Subcutaneous adipose tissue (tissue), 4 donors: ENCODE results near the gene LBR. TPM values are rescaled to one million over a fixed set of nuclear protein-coding genes. Genes with fewer than 3 reads are reported as not detected.

Source experiments
- total RNA-seq, 4 donors: library from RNA; depleted of rRNA; stranded (reverse); fragments of >200 nt; gene quantifications; one replicate each; pipeline ENCODE4 v1.1.0, GENCODE V29; 2016
- TF ChIP-seq, protein P1 (sequence below): fragments of 450-650 bp; IDR thresholded peaks from one replicate; pipeline ENCODE4 v1.5.1; 2016; ENCODE audit warnings: low read depth, mild to moderate bottlenecking, control low read depth, antibody characterized with exemption, moderate library complexity

LBR gene
- total RNA-seq, 4 donors from 2014 or later = 24.9 to 56.4 (median 46.2) TPM

DNA sequence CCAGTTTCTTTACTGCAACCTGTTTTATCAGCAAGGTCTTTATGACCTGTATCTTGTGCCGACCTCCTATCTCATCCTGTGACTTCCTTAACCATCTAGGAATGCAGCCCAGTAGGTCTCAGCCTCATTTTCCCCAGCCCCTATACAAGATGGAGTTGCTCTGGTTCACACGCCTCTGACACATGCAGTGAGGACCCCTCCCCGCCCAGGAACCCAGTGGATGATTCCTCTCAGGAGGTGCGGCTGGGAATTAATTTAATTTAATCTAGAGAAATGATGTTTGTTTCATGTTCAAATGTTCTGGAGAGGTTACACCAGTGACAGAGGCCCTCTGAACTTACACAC is 39.0 kb upstream of the LBR start:
- TF ChIP-seq, protein P1, sequence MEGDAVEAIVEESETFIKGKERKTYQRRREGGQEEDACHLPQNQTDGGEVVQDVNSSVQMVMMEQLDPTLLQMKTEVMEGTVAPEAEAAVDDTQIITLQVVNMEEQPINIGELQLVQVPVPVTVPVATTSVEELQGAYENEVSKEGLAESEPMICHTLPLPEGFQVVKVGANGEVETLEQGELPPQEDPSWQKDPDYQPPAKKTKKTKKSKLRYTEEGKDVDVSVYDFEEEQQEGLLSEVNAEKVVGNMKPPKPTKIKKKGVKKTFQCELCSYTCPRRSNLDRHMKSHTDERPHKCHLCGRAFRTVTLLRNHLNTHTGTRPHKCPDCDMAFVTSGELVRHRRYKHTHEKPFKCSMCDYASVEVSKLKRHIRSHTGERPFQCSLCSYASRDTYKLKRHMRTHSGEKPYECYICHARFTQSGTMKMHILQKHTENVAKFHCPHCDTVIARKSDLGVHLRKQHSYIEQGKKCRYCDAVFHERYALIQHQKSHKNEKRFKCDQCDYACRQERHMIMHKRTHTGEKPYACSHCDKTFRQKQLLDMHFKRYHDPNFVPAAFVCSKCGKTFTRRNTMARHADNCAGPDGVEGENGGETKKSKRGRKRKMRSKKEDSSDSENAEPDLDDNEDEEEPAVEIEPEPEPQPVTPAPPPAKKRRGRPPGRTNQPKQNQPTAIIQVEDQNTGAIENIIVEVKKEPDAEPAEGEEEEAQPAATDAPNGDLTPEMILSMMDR = no peak

DNA sequence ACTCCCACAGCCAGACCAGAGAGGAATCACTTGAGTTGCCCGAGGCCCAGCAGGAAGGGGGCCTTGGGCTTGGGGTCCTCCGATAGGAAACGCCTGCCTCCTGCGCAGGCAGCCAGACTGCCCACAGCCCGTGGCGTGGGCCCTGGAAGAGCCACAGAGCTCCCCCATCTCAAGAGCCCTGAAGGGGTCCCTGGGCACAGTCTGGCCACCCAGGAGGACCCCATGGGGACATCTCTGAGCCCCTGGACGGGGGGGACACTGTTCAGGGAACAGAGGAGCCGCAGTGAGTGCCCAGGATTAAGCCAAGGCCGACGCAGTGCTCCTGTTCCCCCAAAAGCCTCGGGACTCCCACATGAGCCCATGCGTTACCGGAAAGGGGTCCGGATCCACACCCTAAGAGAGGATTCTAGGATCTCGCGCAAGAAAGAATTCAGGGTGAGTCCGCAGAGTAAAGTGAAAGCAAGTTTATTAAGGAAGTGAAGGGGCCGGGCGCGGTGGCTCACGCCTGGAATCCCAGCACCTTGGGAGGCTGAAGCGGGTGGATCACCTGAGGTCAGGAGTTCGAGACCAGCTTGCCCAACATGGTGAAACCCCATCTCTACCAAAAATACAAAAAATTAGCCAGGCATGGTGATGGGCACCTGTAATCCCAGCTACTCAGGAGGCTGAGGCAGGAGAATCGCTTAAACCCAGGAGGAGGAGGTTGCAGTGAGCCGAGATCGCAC is 38.1 kb upstream of the LBR start:
- TF ChIP-seq, protein P1 = no peak

DNA sequence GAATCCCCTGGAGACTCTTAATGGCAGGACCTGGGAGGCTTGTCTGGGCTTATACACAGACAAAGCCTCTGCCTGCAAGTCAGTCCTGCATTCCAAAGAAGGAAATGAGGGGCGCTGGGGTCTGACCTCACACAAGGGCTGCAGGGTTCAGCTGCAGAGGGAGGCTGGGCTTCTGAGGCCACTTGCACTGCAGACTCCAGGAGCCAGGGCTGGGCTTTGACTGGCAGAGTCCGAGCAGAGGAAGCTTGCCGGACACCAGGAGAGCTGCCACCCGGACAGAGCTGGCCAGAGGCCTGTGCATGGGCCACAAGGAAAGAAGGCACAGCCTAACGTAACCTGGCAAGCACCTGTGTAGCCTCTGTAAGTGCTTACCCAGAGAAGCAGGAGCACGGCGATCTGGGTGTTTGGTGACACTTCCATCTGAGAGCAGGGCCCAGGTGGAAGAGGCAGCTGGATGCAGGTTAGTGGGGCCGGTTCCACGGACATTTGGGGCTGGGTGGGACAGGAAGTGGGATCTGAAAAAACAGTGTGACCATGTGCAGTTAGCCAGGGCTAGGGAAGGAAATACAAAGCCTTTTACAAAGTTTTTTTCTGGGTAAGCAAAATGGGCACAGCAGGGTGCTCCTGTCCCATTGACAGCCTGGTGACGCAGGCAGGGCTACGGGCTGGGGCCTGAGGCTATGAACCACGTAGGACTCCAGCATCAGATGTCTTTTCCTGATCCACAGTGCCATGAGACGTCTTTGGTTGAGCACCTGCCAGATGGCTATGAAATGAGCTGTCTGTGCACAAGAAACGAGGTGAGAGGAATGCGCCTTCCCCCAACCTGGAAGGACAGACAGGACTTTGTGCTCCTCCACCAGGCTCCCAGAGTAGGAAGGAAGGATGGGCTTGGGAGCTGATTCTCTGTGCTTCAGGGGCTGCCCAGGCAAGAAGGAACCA is 37.3 kb upstream of the LBR start:
- TF ChIP-seq, protein P1 = no peak

DNA sequence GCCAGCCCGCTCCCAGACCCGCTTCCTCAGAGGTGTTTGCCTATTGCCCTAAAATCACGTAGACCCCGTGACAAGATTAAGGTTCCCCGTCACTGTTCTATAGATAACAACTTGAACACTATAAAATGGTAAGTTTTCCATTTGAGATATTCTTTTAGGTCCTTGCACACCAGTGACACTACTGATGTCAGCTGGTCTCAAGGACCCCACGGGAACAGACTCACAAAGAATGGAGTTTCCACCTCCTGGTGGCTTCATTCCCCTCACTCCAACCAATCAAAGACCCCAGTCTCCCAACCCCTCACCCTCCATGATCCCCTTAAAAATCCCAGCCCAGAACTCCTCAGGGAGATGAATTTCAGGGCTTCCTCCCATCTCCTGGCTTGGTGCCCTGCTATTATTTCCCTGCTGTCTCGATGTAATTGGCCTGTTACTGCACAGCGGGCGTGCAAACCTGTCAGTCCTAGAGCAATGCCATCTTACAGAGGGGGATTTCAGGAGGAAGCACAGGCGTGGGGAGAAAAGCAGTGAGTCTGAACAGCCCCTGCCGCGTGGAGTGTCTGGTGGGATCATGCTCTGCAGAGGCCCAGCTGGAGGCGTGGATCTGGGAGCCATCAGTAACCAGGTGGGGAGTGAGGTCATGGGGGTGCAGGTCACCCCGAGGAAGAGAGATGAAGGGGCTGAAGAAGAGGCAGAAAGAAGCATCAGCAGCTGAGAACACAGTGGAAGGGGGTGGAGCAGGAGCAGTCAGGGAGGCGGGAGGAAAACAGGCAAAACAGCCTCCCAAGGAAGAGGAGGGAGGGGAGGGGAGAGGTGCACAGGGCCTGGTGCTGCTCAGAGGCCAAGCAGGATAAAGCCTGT is 35.1 kb upstream of the LBR start:
- TF ChIP-seq, protein P1 = no peak

DNA sequence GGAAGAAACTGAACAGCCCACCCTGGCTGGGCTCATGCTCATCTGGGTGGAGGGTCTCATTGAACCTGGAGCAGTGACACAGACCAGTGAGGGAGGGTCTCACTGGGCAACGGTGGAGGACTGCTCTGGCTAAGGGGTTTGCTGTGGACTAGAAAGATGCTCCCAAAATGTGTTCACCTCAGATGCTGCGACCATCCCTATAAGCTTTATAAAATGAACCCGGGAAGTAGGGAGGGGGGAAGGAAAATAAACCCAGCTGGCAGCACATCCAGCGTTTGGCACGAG is 34.5 kb upstream of the LBR start:
- TF ChIP-seq, protein P1 = no peak

DNA sequence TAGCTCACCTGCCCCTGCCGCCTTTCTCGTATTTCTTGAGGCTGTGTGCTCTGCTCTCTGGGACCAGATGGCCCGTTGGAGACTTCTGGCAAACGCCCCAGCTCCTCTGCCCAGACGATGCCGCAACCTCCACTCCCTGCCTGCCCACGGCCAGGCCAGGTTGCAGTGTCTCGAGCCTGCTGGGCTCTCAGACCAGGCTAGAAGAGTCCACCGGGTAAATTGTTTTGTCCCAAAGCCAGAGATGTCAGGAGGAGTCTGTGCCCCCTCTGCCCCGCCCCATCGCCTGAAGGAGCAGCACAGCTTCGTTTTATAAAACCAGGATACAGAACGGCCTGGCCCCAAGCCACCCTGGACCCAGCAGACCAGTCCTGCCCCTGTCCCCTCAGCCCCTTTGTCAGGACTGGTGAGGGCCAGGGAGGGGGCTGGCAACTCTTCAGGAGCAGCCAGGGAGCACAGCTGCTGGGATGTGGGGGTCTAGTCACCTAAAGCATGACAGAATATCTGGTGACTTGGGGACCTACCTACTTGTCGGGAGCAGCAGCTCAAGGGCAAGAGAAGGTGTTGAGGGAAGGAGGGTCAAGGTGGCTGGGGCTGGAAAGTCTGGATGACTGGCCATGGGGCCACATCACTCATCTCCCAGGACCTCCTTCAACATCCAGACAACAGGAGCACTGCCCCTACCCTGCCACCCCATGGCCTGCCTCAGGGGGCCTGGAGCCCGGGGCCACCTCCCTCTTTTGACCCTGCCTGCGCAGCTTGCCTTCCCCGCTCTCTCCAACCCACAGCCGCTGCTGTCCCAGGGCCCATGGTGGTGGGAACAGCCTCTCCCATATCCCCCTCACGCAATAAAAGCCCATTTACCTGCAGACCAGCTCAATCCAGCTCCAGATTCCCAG is 33.9 kb upstream of the LBR start:
- TF ChIP-seq, protein P1 = no peak
